RCC 7860 (cell line): ENCODE measurements around the gene EARS2.
"Not testable (repeated sequence)": the region's sequence is repeated elsewhere in the genome, so short reads cannot be mapped to it uniquely, and the experiment has no call there.

Source experiments
- DNase-seq: peaks from one replicate; pipeline ENCODE4 v3.0.0-alpha.2; 2015; ENCODE audit warnings: low spot score
- FAIRE-seq: peaks from 2 replicates; lab custom pipeline; 2012; peaks lifted over from hg19 to GRCh38; lab: Jason Lieb, UNC

The EARS2 gene

GRCh38 chr16:23570992-23571632 is 14.0 kb upstream of the EARS2 start:
- FAIRE-seq: no peak
- DNase-seq: no peak

GRCh38 chr16:23567602-23568001 is 10.5 kb upstream of the EARS2 start:
- DNase-seq (no peak), FAIRE-seq (no peak)

- FAIRE-seq: no peak
Measured at GRCh38 chr16:23566724-23567123, 9.6 kb upstream of the EARS2 start.

GRCh38 chr16:23564575-23565363 is 7.6 kb upstream of the EARS2 start:
- DNase-seq (no peak), FAIRE-seq (no peak)

More at GRCh38 chr16:23566724-23567123, 9.6 kb upstream of the EARS2 start:
- no peak for DNase-seq

GRCh38 chr16:23563186-23563585 is 6.0 kb upstream of the EARS2 start:
- DNase-seq: no peak

GRCh38 chr16:23562505-23562904 is 5.4 kb upstream of the EARS2 start:
- DNase-seq (no peak), FAIRE-seq (no peak)

More at GRCh38 chr16:23563186-23563585, 6.0 kb upstream of the EARS2 start:
- FAIRE-seq: no peak

- DNase-seq (no peak), FAIRE-seq (no peak)
Measured at GRCh38 chr16:23561586-23561985, 4.4 kb upstream of the EARS2 start.

- DNase-seq (no peak), FAIRE-seq (no peak)
Measured at GRCh38 chr16:23557779-23558702, 891 bp upstream of the EARS2 start.

- FAIRE-seq (no peak), DNase-seq (no peak)
Measured at GRCh38 chr16:23554536-23554935, 2.6 kb downstream of the EARS2 start.

- FAIRE-seq (no peak), DNase-seq (no peak)
Measured at GRCh38 chr16:23552161-23552560, 5.0 kb downstream of the EARS2 start.

- FAIRE-seq: no peak
- no peak for DNase-seq
Measured at GRCh38 chr16:23549938-23550337, 7.2 kb downstream of the EARS2 start.

GRCh38 chr16:23544436-23544835 is 12.7 kb downstream of the EARS2 start:
- no peak for FAIRE-seq
- no peak for DNase-seq

- DNase-seq, FAIRE-seq: not testable (repeated sequence)
Measured at GRCh38 chr16:23540817-23541178, 16.4 kb downstream of the EARS2 start.

- DNase-seq (no peak), FAIRE-seq (no peak)
Measured at GRCh38 chr16:23539984-23540816, 16.9 kb downstream of the EARS2 start.

- DNase-seq: no peak
- FAIRE-seq: no peak
Measured at GRCh38 chr16:23538919-23539278, 18.3 kb downstream of the EARS2 start.

- no peak for FAIRE-seq
- DNase-seq: no peak
Measured at GRCh38 chr16:23537390-23537789, 19.8 kb downstream of the EARS2 start.

GRCh38 chr16:23535901-23536300 is 21.2 kb downstream of the EARS2 start:
- peak; percentile 86 for FAIRE-seq
- peak; percentile 77 for DNase-seq

GRCh38 chr16:23534868-23535860 is 22.0 kb downstream of the EARS2 start:
- no peak for DNase-seq
- FAIRE-seq: no peak

- FAIRE-seq: no peak
- DNase-seq: no peak
Measured at GRCh38 chr16:23532448-23532847, 24.7 kb downstream of the EARS2 start.
